ENCODE results near the gene CARS1. TPM values are rescaled to one million over a fixed set of nuclear protein-coding genes. Genes with fewer than 3 reads are reported as not detected.

CARS1 gene
- total and polyA plus RNA-seq, 9 of the 15 experiments (the other 6 are each of a cell fraction or from before 2014, with no cell fraction given), result 14.4 to 106 (median 73.6) TPM

GRCh38 chr11:3016861-3017260 lies 40.4 kb downstream of the CARS1 start (continued):
- TF ChIP-seq ZNF75A (CRISPR knock-in tag; IDR thresholded peaks at IDR 0.05), result no peak

GRCh38 chr11:3015796-3016195 lies 41.4 kb downstream of the CARS1 start:
- no peaks in the 10 kb centered on the region for H3K9me1 ChIP-seq (ENCODE audit: control insufficient read depth, insufficient read depth, low read length)
- no peak for ATAC-seq
- H3K4me3 ChIP-seq, result no peak overlapping the region
- in situ Hi-C loops (cut with MboI), result no loop called here
- no peaks in the 10 kb centered on the region for H3K27me3 ChIP-seq (ENCODE audit: control insufficient read depth in 2 of 2, insufficient read depth in 2 of 2, low read length in 2 of 2)
- 0 out of 2 replicates have a peak, but pooled peaks have one; percentile 15 for TF ChIP-seq POLR2G (IDR thresholded peaks at IDR 0.05; ENCODE audit: low read depth, low read length)
- TF ChIP-seq FOXJ2 (tag; IDR thresholded peaks at IDR 0.05), result no peak
- peaks cover 0 to 3% of the 10 kb centered on the region in 2 experiments; a peak in 1 of 5 replicates for H3K4me1 ChIP-seq (replicated peaks in 1 of 2; ENCODE audit: control insufficient read depth in 2 of 2, insufficient read depth in 2 of 2, low read length in 2 of 2)
- H3K79me2 ChIP-seq (ENCODE audit: control insufficient read depth, insufficient read depth, low read length), result no peaks in the 10 kb centered on the region
- WGBS (ENCODE audit: insufficient coverage, low coverage, missing lambda C conversion rate), result 94% methylated on average over 5 of the region's 10 CpGs
- no peak for FAIRE-seq
- peaks cover 83% of the 10 kb centered on the region for H3K36me3 ChIP-seq (ENCODE audit: control insufficient read depth, insufficient read depth, low read length)
- H3K9ac ChIP-seq (ENCODE audit: insufficient read depth in 1 of 2, low read depth in 2 of 2, low read length in 2 of 2), result no peak overlapping the region; a peak in 1 of 4 replicates
- BruUV-seq (replicated peaks), result no TSS peak
- intact Hi-C loops (cut with micrococcal nuclease), result no loop called here
- H2AFZ ChIP-seq (ENCODE audit: low read depth, low read length), result no peak overlapping the region
- peaks cover 5% of the 10 kb centered on the region; the same call in 1 of the 2 replicates for H4K20me1 ChIP-seq (replicated peaks; ENCODE audit: control insufficient read depth, insufficient read depth, low read length)
- DNase-seq (ENCODE audit: extremely low read depth in 1 of 4, low spot score in 3 of 4), result no peak
- H3K27ac ChIP-seq (ENCODE audit: extremely low read depth, low read depth, low read length), result no peak overlapping the region
- POLR2A ChIA-PET, result interaction anchor here (0.6 to 1.9 kb wide), 6 partner anchors 9 to 695 kb away, joined by 3 to 5 read pairs (median 4); no protein-coding TSS in a partner anchor
- no peak overlapping the region for H3K4me2 ChIP-seq (ENCODE audit: insufficient read depth, low read length)
- CTCF ChIA-PET (ENCODE audit: low intra/inter-chr PET ratio), result no interaction called here
- H3K9me3 ChIP-seq (replicated peaks; ENCODE audit: control insufficient read depth, insufficient read depth, low read depth, low read length), result no peaks in the 10 kb centered on the region

GRCh38 chr11:3014943-3015342 lies 42.3 kb downstream of the CARS1 start:
- no peak overlapping the region for H3K9ac ChIP-seq (ENCODE audit: insufficient read depth in 1 of 2, low read depth in 2 of 2, low read length in 2 of 2)
- DNase-seq (ENCODE audit: extremely low read depth in 1 of 4, low spot score in 3 of 4), result no peak
- no peaks in the 10 kb centered on the region for H3K27me3 ChIP-seq (ENCODE audit: control insufficient read depth in 2 of 2, insufficient read depth in 2 of 2, low read length in 2 of 2)
- H3K36me3 ChIP-seq (ENCODE audit: control insufficient read depth, insufficient read depth, low read length), result peaks cover 83% of the 10 kb centered on the region; the same call in 2 of the 3 replicates
- no peak for ATAC-seq
- H3K9me3 ChIP-seq (replicated peaks; ENCODE audit: control insufficient read depth, insufficient read depth, low read depth, low read length), result no peaks in the 10 kb centered on the region
- H3K27ac ChIP-seq (ENCODE audit: extremely low read depth, low read depth, low read length), result no peak overlapping the region
- intact Hi-C loops (cut with micrococcal nuclease), result no loop called here
- POLR2A ChIA-PET, result interaction anchor here (0.7 to 2.5 kb wide), 8 partner anchors 8 to 76 kb away, joined by 3 to 13 read pairs (median 4); no protein-coding TSS in a partner anchor
- in situ Hi-C loops (cut with MboI), result no loop called here
- peaks cover 0 to 7% of the 10 kb centered on the region in 2 experiments; a peak in 1 of 5 replicates for H3K4me1 ChIP-seq (replicated peaks in 1 of 2; ENCODE audit: control insufficient read depth in 2 of 2, insufficient read depth in 2 of 2, low read length in 2 of 2)
- no peaks in the 10 kb centered on the region for H3K9me1 ChIP-seq (ENCODE audit: control insufficient read depth, insufficient read depth, low read length)
- no peak overlapping the region for H3K4me3 ChIP-seq
- no peak overlapping the region for H3K4me2 ChIP-seq (ENCODE audit: insufficient read depth, low read length)
- no peak overlapping the region for H2AFZ ChIP-seq (ENCODE audit: low read depth, low read length)
- WGBS (ENCODE audit: insufficient coverage, low coverage, missing lambda C conversion rate), result 73% methylated on average over 3 of the region's 4 CpGs
- no peak for FAIRE-seq
- BruUV-seq (replicated peaks), result no TSS peak
- H4K20me1 ChIP-seq (replicated peaks; ENCODE audit: control insufficient read depth, insufficient read depth, low read length), result 0 out of 2 replicates have a peak, but pooled peaks cover 4% of the 10 kb centered on the region
- H3K79me2 ChIP-seq (ENCODE audit: control insufficient read depth, insufficient read depth, low read length), result no peaks in the 10 kb centered on the region
- CTCF ChIA-PET (ENCODE audit: low intra/inter-chr PET ratio), result no interaction called here
- TF ChIP-seq ARHGAP35 (IDR thresholded peaks at IDR 0.05; ENCODE audit: partially characterized antibody) (no peak), ZBTB11 (CRISPR knock-in tag; IDR thresholded peaks at IDR 0.05) (no peak), ARID2 (IDR thresholded peaks at IDR 0.05) (no peak), TFAM (CRISPR knock-in tag; conservative IDR thresholded peaks at IDR 0.05) (no peak), ZNF3 (CRISPR knock-in tag; IDR thresholded peaks at IDR 0.05) (no peak), PPARD (CRISPR knock-in tag; IDR thresholded peaks at IDR 0.05) (no peak)
